Uterus (tissue), 2 donors: ENCODE measurements around the gene DHX9.

Experiments
- CTCF ChIP-seq, 4 experiments: fragments of 200-600 bp in 2 of 4; fragments of 450-650 bp in 2 of 4; sonication (generic) in 2 of 4; IDR thresholded peaks; one replicate each; pipeline ENCODE4 v1.5.1; 2016 to 2019; ENCODE audit warnings: antibody characterized with exemption in 4 of 4, mild to moderate bottlenecking in 2 of 4, moderate library complexity in 1 of 4
- POLR2A ChIP-seq, 2 donors: fragments of 450-650 bp; IDR thresholded peaks; one replicate each; pipeline ENCODE4 v1.6.1; 2016; ENCODE audit warnings: antibody characterized with exemption in 2 of 2, mild to moderate bottlenecking in 1 of 2, moderate library complexity in 1 of 2

DNA sequence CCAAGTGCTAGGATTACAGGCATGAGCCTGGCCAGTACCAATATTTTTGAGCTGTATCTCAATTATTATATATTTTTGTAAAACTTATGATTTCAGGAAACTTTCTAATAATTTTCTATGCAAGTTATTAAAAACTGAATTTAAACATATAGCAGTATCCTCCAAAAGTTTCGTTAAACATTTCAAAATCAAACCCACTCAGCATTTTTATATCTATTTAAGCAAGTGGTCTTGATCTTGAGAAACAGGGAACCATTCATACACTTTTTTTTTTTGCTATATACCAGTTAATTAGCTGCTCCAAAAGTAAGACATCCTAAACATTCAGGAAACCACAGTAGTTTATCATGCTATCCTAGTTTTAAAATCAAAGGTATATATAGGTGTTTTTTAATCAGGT, 91.8 kb downstream of the DHX9 start:
- TF ChIP-seq CTCF (IDR thresholded peaks at IDR 0.05) (no peak), POLR2A (IDR thresholded peaks at IDR 0.05) (no peak)
